ENCODE results near the gene DNAH11.

Gene DNAH11

DNA sequence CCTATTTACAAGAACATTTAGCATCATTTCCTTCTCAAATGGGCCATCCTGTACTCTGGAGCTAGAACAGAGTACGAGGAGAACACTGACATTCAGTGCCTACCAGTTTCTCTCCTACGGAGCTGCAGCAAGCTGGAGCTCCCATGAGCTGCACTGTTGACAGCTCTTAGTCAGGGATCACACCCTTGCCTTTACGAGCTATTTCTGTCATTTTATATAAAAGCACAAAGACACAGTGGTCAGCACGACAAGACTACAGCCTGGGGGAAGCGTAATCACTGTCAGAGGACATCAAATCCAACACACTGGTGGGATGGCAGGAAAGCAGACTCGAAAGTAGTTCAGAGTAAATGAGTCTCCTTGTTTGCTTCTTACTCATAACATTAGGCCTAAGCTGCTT lies 400.1 kb downstream of the DNAH11 start:
- no peak overlapping the region for H3K4me3 ChIP-seq
- no peak overlapping the region for H3K27ac ChIP-seq
- TF ChIP-seq, protein P1, sequence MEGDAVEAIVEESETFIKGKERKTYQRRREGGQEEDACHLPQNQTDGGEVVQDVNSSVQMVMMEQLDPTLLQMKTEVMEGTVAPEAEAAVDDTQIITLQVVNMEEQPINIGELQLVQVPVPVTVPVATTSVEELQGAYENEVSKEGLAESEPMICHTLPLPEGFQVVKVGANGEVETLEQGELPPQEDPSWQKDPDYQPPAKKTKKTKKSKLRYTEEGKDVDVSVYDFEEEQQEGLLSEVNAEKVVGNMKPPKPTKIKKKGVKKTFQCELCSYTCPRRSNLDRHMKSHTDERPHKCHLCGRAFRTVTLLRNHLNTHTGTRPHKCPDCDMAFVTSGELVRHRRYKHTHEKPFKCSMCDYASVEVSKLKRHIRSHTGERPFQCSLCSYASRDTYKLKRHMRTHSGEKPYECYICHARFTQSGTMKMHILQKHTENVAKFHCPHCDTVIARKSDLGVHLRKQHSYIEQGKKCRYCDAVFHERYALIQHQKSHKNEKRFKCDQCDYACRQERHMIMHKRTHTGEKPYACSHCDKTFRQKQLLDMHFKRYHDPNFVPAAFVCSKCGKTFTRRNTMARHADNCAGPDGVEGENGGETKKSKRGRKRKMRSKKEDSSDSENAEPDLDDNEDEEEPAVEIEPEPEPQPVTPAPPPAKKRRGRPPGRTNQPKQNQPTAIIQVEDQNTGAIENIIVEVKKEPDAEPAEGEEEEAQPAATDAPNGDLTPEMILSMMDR (IDR thresholded peaks at IDR 0.05): no peak
- no peak for DNase-seq (ENCODE audit: low spot score)

- DNase-seq (ENCODE audit: low spot score): no peak
- no peak overlapping the region for H3K27ac ChIP-seq
- TF ChIP-seq, protein P1 (IDR thresholded peaks at IDR 0.05): no peak
- no peak overlapping the region for H3K4me3 ChIP-seq
These were observed 400.6 kb downstream of the DNAH11 start for GRCh38 chr7:21943436-21943835.

GRCh38 chr7:21944616-21945453 lies 402.0 kb downstream of the DNAH11 start:
- DNase-seq (ENCODE audit: low spot score): no peak
- TF ChIP-seq, protein P1 (IDR thresholded peaks at IDR 0.05): no peak

GRCh38 chr7:21945454-21946221 lies 402.8 kb downstream of the DNAH11 start, which contains the start of gene CDCA7L:
Gene CDCA7L, minus strand, starts transcription at chr7:21945899. Its CDS starts 95 bp downstream, at chr7:21945804.
- Histone ChIP-seq H3K4me3 (peak within 1 kb of the TSS; percentile 83), H3K27ac (peak within 1 kb of the TSS in 1 of 2 donors; percentile 69)
- TF ChIP-seq, protein P1 (IDR thresholded peaks at IDR 0.05): no peak
- no peak for DNase-seq (ENCODE audit: low spot score)

More at GRCh38 chr7:21944616-21945453, 402.0 kb downstream of the DNAH11 start:
- Histone ChIP-seq H3K27ac (no peak overlapping the region), H3K4me3 (peak overlapping the region; percentile 83)

- H3K27ac ChIP-seq: peak overlapping the region in 1 of 2 donors; percentile 69
- TF ChIP-seq, protein P1 (IDR thresholded peaks at IDR 0.05): no peak
- peak overlapping the region; percentile 83 for H3K4me3 ChIP-seq
- DNase-seq (ENCODE audit: low spot score): no peak
These were observed 403.4 kb downstream of the DNAH11 start for GRCh38 chr7:21946222-21946709.

DNA sequence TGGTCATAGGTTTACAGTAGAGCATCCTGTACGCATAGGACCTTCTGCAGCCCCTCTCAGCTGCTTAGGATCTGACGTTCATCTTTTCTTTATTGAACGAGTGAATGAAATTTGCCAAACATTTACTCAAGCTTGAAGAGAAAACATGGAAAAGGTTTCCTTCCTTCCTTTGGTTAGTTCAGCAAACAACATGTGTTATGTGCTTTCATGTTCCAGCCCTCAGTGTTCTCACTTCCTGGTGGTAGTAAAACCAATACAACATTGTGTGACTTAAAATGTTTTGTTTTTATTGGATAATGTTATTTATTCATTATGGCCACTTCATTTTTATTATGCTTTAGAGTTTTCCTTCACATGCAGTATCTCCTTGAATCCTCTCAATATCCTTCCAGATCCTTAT lies 404.2 kb downstream of the DNAH11 start:
- no peak for DNase-seq (ENCODE audit: low spot score)
- no peak overlapping the region for H3K27ac ChIP-seq
- TF ChIP-seq, protein P1 (IDR thresholded peaks at IDR 0.05): no peak
- H3K4me3 ChIP-seq: no peak overlapping the region
